Measurements from ENCODE around the gene CAPG. TPM values are rescaled to one million over a fixed set of nuclear protein-coding genes. Genes with fewer than 3 reads are reported as not detected.

Gene CAPG
- total RNA-seq, 2 experiments from 2014 or later = 8.1 to 9.8 TPM

DNA sequence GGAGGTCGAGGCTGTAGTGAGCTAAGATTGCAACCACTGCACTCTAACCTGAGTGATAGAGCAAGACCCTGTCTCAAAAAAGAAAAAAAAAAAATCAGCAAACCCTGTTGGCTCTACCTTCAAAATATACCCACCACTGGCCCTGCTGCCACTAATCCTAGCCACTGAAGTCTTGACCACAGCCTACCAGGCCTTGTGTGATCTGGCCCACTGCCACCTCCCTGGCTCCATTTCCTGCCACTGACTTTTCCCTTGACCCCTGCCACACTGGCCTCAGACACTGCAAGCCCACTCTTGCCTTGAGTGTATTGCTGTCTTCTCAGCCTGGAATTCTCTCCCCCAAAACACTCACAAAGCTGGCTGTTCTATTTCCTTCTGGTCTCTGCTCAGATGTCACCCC, 42.1 kb upstream of the CAPG start:
- intact Hi-C loops (cut with micrococcal nuclease; ENCODE audit: unreplicated experiment) = no loop called here
- Histone ChIP-seq H3K79me2 (ENCODE audit: insufficient read depth, low read depth, low read length) (no peaks in the 10 kb centered on the region), H3K9me3 (ENCODE audit: low read length) (no peaks in the 10 kb centered on the region), H3K4me2 (ENCODE audit: low read length) (no peak overlapping the region), H3K9me2 (ENCODE audit: insufficient read depth, low read length) (no peaks in the 10 kb centered on the region), H3K4me3 (ENCODE audit: low read depth, low read length, poor library complexity, severe bottlenecking) (no peak overlapping the region), H3K4me1 (ENCODE audit: insufficient read depth, low read length, poor library complexity, severe bottlenecking) (peaks cover 13% of the 10 kb centered on the region), H2AFZ (ENCODE audit: low read length) (no peak overlapping the region), H3K27ac (ENCODE audit: low read depth, low read length, poor library complexity, severe bottlenecking) (no peak overlapping the region), H4K20me1 (ENCODE audit: insufficient read depth, low read length) (no peaks in the 10 kb centered on the region), H3K36me3 (ENCODE audit: insufficient read depth, low read length) (no peaks in the 10 kb centered on the region)
- ChIA-PET CTCF (ENCODE audit: unreplicated experiment) (no interaction called here), POLR2A (no interaction called here)
- BruUV-seq (replicated peaks) = no TSS peak
- DNase-seq (ENCODE audit: low spot score) = no peak
- no peak for TF ChIP-seq CTCF (conservative IDR thresholded peaks at IDR 0.05; ENCODE audit: low read length)
- no peak for TF ChIP-seq EZH2phosphoT487 (IDR thresholded peaks at IDR 0.05; ENCODE audit: borderline replicate concordance, low read depth, low read length)

GRCh38 chr2:85449214-85449588, 39.0 kb upstream of the CAPG start:
- Histone ChIP-seq H3K9me2 (ENCODE audit: insufficient read depth, low read length) (no peaks in the 10 kb centered on the region), H3K27ac (ENCODE audit: low read depth, low read length, poor library complexity, severe bottlenecking) (no peak overlapping the region), H3K4me1 (ENCODE audit: insufficient read depth, low read length, poor library complexity, severe bottlenecking) (peaks cover 13% of the 10 kb centered on the region), H3K9me3 (ENCODE audit: low read length) (no peaks in the 10 kb centered on the region), H2AFZ (ENCODE audit: low read length) (no peak overlapping the region), H3K4me3 (ENCODE audit: low read depth, low read length, poor library complexity, severe bottlenecking) (no peak overlapping the region), H4K20me1 (ENCODE audit: insufficient read depth, low read length) (no peaks in the 10 kb centered on the region), H3K4me2 (ENCODE audit: low read length) (no peak overlapping the region), H3K36me3 (ENCODE audit: insufficient read depth, low read length) (no peaks in the 10 kb centered on the region), H3K79me2 (ENCODE audit: insufficient read depth, low read depth, low read length) (no peaks in the 10 kb centered on the region)
- intact Hi-C loops (cut with micrococcal nuclease; ENCODE audit: unreplicated experiment) = no loop called here
- ChIA-PET CTCF (ENCODE audit: unreplicated experiment) (no interaction called here), POLR2A (interaction anchor here (0.5 to 0.9 kb wide), 3 partner anchors 16 to 43 kb away, joined by 3 to 4 read pairs (median 4); no protein-coding TSS in a partner anchor)
- TF ChIP-seq CTCF (conservative IDR thresholded peaks at IDR 0.05; ENCODE audit: low read length) (no peak), EZH2phosphoT487 (IDR thresholded peaks at IDR 0.05; ENCODE audit: borderline replicate concordance, low read depth, low read length) (no peak)
- no TSS peak for BruUV-seq (replicated peaks)
- DNase-seq (ENCODE audit: low spot score) = no peak

GRCh38 chr2:85448461-85449213, 38.5 kb upstream of the CAPG start:
- no peak overlapping the region for H3K27ac ChIP-seq (ENCODE audit: low read depth, low read length, poor library complexity, severe bottlenecking)
- TF ChIP-seq EZH2phosphoT487 (IDR thresholded peaks at IDR 0.05; ENCODE audit: borderline replicate concordance, low read depth, low read length) (no peak), CTCF (conservative IDR thresholded peaks at IDR 0.05; ENCODE audit: low read length) (no peak)
- no peaks in the 10 kb centered on the region for H4K20me1 ChIP-seq (ENCODE audit: insufficient read depth, low read length)
- no peaks in the 10 kb centered on the region for H3K79me2 ChIP-seq (ENCODE audit: insufficient read depth, low read depth, low read length)
- CTCF ChIA-PET (ENCODE audit: unreplicated experiment) = no interaction called here
- H2AFZ ChIP-seq (ENCODE audit: low read length) = no peak overlapping the region
- H3K9me3 ChIP-seq (ENCODE audit: low read length) = no peaks in the 10 kb centered on the region
- no peaks in the 10 kb centered on the region for H3K36me3 ChIP-seq (ENCODE audit: insufficient read depth, low read length)
- no TSS peak for BruUV-seq (replicated peaks)
- no peak for DNase-seq (ENCODE audit: low spot score)
- intact Hi-C loops (cut with micrococcal nuclease; ENCODE audit: unreplicated experiment) = no loop called here
- H3K4me2 ChIP-seq (ENCODE audit: low read length) = no peak overlapping the region
- POLR2A ChIA-PET = interaction anchor here (0.5 to 1.9 kb wide), 4 partner anchors 11 to 995 kb away, joined by 3 to 8 read pairs (median 4); no protein-coding TSS in a partner anchor
- no peak overlapping the region for H3K4me3 ChIP-seq (ENCODE audit: low read depth, low read length, poor library complexity, severe bottlenecking)
- H3K9me2 ChIP-seq (ENCODE audit: insufficient read depth, low read length) = no peaks in the 10 kb centered on the region
- H3K4me1 ChIP-seq (ENCODE audit: insufficient read depth, low read length, poor library complexity, severe bottlenecking) = peaks cover 13% of the 10 kb centered on the region
